Uterus (tissue), 4 donors: ENCODE results near the gene COPZ1. TPM values are rescaled to one million over a fixed set of nuclear protein-coding genes. Genes with fewer than 3 reads are reported as not detected.
"Not testable (repeated sequence)": the region's sequence is repeated elsewhere in the genome, so short reads cannot be mapped to it uniquely, and the experiment has no call there.

Source experiments
- DNase-seq, 2 donors: peaks; one replicate each; pipeline ENCODE4 v3.0.0-alpha.2; 2019 to 2020
- H3K27ac ChIP-seq, 2 donors: fragments of 200-600 bp; sonication (generic); 1 replicate in 1 of 2; 2 replicates in 1 of 2; pipeline ENCODE4 v1.5.1; 2016 to 2018
- H3K27me3 ChIP-seq, 2 donors: fragments of 200-600 bp; sonication (generic); one replicate each; pipeline ENCODE4 v1.5.1; 2018 to 2019; ENCODE audit warnings: control low read depth in 1 of 2
- H3K36me3 ChIP-seq, 2 donors: fragments of 200-600 bp; sonication (generic); one replicate each; pipeline ENCODE4 v1.5.1; 2019; ENCODE audit warnings: control low read depth in 1 of 2
- H3K4me1 ChIP-seq, 2 donors: fragments of 200-600 bp; sonication (generic); one replicate each; pipeline ENCODE4 v1.5.1; 2018 to 2019; ENCODE audit warnings: control low read depth in 1 of 2
- H3K4me3 ChIP-seq, 2 donors: fragments of 200-600 bp; sonication (generic); 1 replicate in 1 of 2; 2 replicates in 1 of 2; pipeline ENCODE4 v1.5.1; 2018 to 2019; ENCODE audit warnings: mild to moderate bottlenecking in 1 of 2
- H3K9me3 ChIP-seq, 2 donors: fragments of 200-600 bp; sonication (generic); one replicate each; pipeline ENCODE4 v1.5.1; 2019; ENCODE audit warnings: control low read depth in 1 of 2
- CTCF ChIP-seq, 4 experiments: fragments of 200-600 bp in 2 of 4; fragments of 450-650 bp in 2 of 4; sonication (generic) in 2 of 4; IDR thresholded peaks; one replicate each; pipeline ENCODE4 v1.5.1; 2016 to 2019; ENCODE audit warnings: antibody characterized with exemption in 4 of 4, mild to moderate bottlenecking in 2 of 4, moderate library complexity in 1 of 4
- POLR2A ChIP-seq, 2 donors: fragments of 450-650 bp; IDR thresholded peaks; one replicate each; pipeline ENCODE4 v1.6.1; 2016; ENCODE audit warnings: antibody characterized with exemption in 2 of 2, mild to moderate bottlenecking in 1 of 2, moderate library complexity in 1 of 2
- intact Hi-C: fragments of 100-400 bp; cut with DNase I; formaldehyde crosslinking; loops from one replicate; pipeline ENCODE4 v1.15.1; 2023; ENCODE audit warnings: low total_unique reads
- total RNA-seq, 4 donors: library from RNA; depleted of rRNA in 3 of 4; stranded (reverse); fragments of >200 nt in 3 of 4; gene quantifications; one replicate each; pipeline versions ENCODE4 v1.1.0 to v1.2.4, GENCODE V29; 2014 to 2023
- donor health status: DM: yes; HTN: yes; CAD: no.

Gene COPZ1
- total RNA-seq, 4 donors from 2014 or later, result 32.3 to 141 (median 120) TPM

- Histone ChIP-seq H3K4me3 (no peak overlapping the region), H3K4me1 (peaks cover 8 to 14% of the 10 kb centered on the region in 2 donors), H3K27me3 (no peaks in the 10 kb centered on the region), H3K9me3 (no peaks in the 10 kb centered on the region), H3K36me3 (no peaks in the 10 kb centered on the region), H3K27ac (peak overlapping the region; percentile 92 to 96)
- intact Hi-C loops, result no loop called here
- DNase-seq, result no peak
- no peak for TF ChIP-seq POLR2A (IDR thresholded peaks at IDR 0.05)
Observed at GRCh38 chr12:54350743-54351142, 25.8 kb downstream of the COPZ1 start.

- peak overlapping the region; percentile 92 to 96 for H3K27ac ChIP-seq
Observed at GRCh38 chr12:54351341-54351740, 26.4 kb downstream of the COPZ1 start.

GRCh38 chr12:54352022-54352531 lies 27.1 kb downstream of the COPZ1 start:
- H3K9me3 ChIP-seq, result no peaks in the 10 kb centered on the region
- no peaks in the 10 kb centered on the region for H3K27me3 ChIP-seq
- H3K27ac ChIP-seq, result peak overlapping the region; percentile 92 to 96
- H3K4me1 ChIP-seq, result peaks cover 8 to 14% of the 10 kb centered on the region in 2 donors
- TF ChIP-seq CTCF (IDR thresholded peaks at IDR 0.05), result no peak
- peak in 1 of 2 donors; percentile 25 for TF ChIP-seq POLR2A (IDR thresholded peaks at IDR 0.05)
- peak overlapping the region in 1 of 2 donors; percentile 10 for H3K4me3 ChIP-seq
- no peaks in the 10 kb centered on the region for H3K36me3 ChIP-seq
- DNase-seq, result peak; percentile 88 to 94
- intact Hi-C loops, result no loop called here

More at GRCh38 chr12:54351341-54351740, 26.4 kb downstream of the COPZ1 start:
- Histone ChIP-seq H3K27me3 (no peaks in the 10 kb centered on the region), H3K36me3 (no peaks in the 10 kb centered on the region), H3K9me3 (no peaks in the 10 kb centered on the region), H3K4me1 (peaks cover 8 to 14% of the 10 kb centered on the region in 2 donors), H3K4me3 (no peak overlapping the region)
- intact Hi-C loops, result no loop called here
- no peak for DNase-seq
- TF ChIP-seq POLR2A (IDR thresholded peaks at IDR 0.05) (no peak), CTCF (IDR thresholded peaks at IDR 0.05) (no peak)

- H3K4me1 ChIP-seq, result peaks cover 8 to 14% of the 10 kb centered on the region in 2 donors
- no peak overlapping the region for H3K4me3 ChIP-seq
- DNase-seq, result peak; percentile 74 to 79
- no peaks in the 10 kb centered on the region for H3K9me3 ChIP-seq
- H3K27ac ChIP-seq, result peak overlapping the region; percentile 92 to 96
- intact Hi-C loops, result no loop called here
- no peaks in the 10 kb centered on the region for H3K27me3 ChIP-seq
- no peaks in the 10 kb centered on the region for H3K36me3 ChIP-seq
- TF ChIP-seq CTCF (IDR thresholded peaks at IDR 0.05) (no peak), POLR2A (IDR thresholded peaks at IDR 0.05) (no peak)
Observed at GRCh38 chr12:54352891-54353874, 28.3 kb downstream of the COPZ1 start.

- H3K36me3 ChIP-seq, intact Hi-C loops, H3K9me3 ChIP-seq, H3K27me3 ChIP-seq, DNase-seq, H3K4me3 ChIP-seq: not testable (repeated sequence)
- Histone ChIP-seq H3K27ac (peak overlapping the region in 1 of 2 donors; percentile 96), H3K4me1 (peaks cover 8 to 14% of the 10 kb centered on the region in 2 donors)
Observed at GRCh38 chr12:54354271-54354670, 29.3 kb downstream of the COPZ1 start.
